NB4 (cell line): ENCODE measurements around the gene MT2A.

Experiments used
- DNase-seq: peaks from one replicate; pipeline ENCODE4 v3.0.0; 2010; ENCODE audit warnings: low read depth
- H3K4me3 ChIP-seq: one replicate; pipeline ENCODE4 v1.5.1; 2011; ENCODE audit warnings: mild to moderate bottlenecking, low read depth, low read length, moderate library complexity
- MYC ChIP-seq: IDR thresholded peaks from 2 replicates; pipeline ENCODE4 v1.6.1; 2011; ENCODE audit warnings: low read depth, low read length
- POLR2A ChIP-seq: IDR thresholded peaks from 2 replicates; pipeline ENCODE4 v1.6.1; 2011; ENCODE audit warnings: mild to moderate bottlenecking; ENCODE audit not compliant: insufficient read length; ENCODE audit errors: extremely low read depth
- TF ChIP-seq, protein P1 (sequence below): IDR thresholded peaks from 2 replicates; pipeline ENCODE4 v1.6.1; 2011; ENCODE audit warnings: low read depth, low read length
- TF ChIP-seq, protein P2 (sequence below): IDR thresholded peaks from one replicate; pipeline ENCODE4 v1.5.1; 2012; ENCODE audit warnings: low read depth, low read length

The MT2A gene

DNA sequence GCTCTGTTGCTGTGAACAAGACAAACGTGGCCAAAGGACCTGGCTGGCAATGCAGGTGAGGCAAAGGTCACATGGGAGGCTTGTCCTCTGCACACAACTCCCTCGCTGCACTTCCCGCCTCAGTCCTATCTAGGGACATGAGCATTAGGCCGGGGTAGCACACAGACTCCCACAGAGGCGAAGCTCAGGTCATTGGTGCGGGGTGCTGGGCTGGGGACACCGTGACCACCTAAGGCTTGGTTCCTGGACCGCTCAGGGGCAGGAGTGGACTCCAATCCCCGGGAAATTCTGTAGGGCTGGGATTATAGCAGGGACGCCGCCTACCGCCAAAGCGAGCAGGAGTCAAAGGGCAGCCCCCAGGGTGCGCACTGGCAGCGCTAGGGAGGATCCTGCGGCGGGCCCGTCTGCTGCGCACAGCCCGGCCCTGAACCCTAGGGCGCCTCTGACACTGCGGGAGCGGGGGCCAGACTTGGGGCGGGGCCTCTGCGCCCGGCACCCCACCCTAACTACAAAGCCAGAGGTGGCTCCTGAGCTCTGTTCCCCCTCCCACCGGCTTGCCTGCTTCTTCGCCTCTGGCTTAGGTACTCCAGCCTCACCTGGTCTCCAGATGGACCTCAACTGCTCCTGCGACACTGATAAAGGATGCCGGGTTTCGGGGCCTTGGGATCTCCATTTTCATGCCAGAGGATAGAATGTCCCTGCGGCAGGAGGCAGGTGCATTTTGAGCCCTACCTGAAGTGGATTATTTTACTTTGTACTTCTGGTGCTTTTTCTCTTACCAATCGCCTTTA, 39.5 kb downstream of the MT2A start:
- TF ChIP-seq MYC = no peak
- TF ChIP-seq, protein P1, sequence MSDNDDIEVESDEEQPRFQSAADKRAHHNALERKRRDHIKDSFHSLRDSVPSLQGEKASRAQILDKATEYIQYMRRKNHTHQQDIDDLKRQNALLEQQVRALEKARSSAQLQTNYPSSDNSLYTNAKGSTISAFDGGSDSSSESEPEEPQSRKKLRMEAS = no peak
- TF ChIP-seq, protein P2, sequence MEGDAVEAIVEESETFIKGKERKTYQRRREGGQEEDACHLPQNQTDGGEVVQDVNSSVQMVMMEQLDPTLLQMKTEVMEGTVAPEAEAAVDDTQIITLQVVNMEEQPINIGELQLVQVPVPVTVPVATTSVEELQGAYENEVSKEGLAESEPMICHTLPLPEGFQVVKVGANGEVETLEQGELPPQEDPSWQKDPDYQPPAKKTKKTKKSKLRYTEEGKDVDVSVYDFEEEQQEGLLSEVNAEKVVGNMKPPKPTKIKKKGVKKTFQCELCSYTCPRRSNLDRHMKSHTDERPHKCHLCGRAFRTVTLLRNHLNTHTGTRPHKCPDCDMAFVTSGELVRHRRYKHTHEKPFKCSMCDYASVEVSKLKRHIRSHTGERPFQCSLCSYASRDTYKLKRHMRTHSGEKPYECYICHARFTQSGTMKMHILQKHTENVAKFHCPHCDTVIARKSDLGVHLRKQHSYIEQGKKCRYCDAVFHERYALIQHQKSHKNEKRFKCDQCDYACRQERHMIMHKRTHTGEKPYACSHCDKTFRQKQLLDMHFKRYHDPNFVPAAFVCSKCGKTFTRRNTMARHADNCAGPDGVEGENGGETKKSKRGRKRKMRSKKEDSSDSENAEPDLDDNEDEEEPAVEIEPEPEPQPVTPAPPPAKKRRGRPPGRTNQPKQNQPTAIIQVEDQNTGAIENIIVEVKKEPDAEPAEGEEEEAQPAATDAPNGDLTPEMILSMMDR = no peak
- TF ChIP-seq POLR2A = no peak
- H3K4me3 ChIP-seq = no peak overlapping the region
- no peak for DNase-seq

GRCh38 chr16:56649271-56649670, 40.9 kb downstream of the MT2A start:
- DNase-seq = no peak
- no peak overlapping the region for H3K4me3 ChIP-seq
- TF ChIP-seq POLR2A (no peak), MYC (no peak)
- TF ChIP-seq, protein P1 = no peak
- TF ChIP-seq, protein P2 = no peak

- TF ChIP-seq MYC (no peak), POLR2A (no peak)
- TF ChIP-seq, protein P1 = no peak
- TF ChIP-seq, protein P2 = no peak
- no peak overlapping the region for H3K4me3 ChIP-seq
- no peak for DNase-seq
Observed at GRCh38 chr16:56649820-56650219, 41.4 kb downstream of the MT2A start.

DNA sequence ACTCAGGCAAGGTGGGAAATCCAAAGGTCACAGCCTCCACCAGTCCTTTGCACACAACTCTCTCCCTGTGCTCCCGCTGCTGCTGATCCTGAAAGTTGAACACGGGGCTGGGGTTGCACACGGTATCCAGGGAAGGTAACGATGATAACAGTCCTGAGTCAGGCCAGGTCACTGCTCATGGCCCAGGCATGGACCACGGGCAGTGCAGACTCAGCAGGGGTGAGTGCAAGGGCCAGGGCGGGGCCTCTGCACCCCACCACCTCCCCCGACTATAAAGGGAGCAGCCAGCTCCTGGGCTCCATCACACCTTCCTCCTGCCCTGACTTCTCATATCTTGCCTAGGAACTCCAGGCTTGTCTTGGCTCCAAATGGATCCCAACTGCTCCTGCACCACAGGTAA, 43.2 kb downstream of the MT2A start, which contains the start of gene MT1B:
Gene MT1B, plus strand, starts transcription at position 301 of the 400 bp plus-strand sequence. Its CDS starts 68 bp downstream, at position 369.
- H3K4me3 ChIP-seq = no peak within 1 kb of the TSS
- DNase-seq = no peak
- no peak for TF ChIP-seq POLR2A
- TF ChIP-seq, protein P2 = no peak

- no peak for DNase-seq
- TF ChIP-seq MYC (no peak), POLR2A (no peak)
- TF ChIP-seq, protein P2 = no peak
- TF ChIP-seq, protein P1 = no peak
- no peak overlapping the region for H3K4me3 ChIP-seq
Observed at GRCh38 chr16:56652600-56652999, 44.2 kb downstream of the MT2A start.
